HG03460 (cell line): ENCODE measurements around the gene SLC7A14.
"Not testable (repeated sequence)": the region's sequence is repeated elsewhere in the genome, so short reads cannot be mapped to it uniquely, and the experiment has no call there.

ENCODE experiments used
- ATAC-seq: cut with Tn5 transposase; IDR thresholded peaks from one replicate; pipeline ENCODE4 v1.9.1; 2021; ENCODE audit not compliant: unreplicated experiment

SLC7A14 gene

GRCh38 chr3:170594528-170594927 is 8.7 kb upstream of the SLC7A14 start:
- ATAC-seq, result no peak

GRCh38 chr3:170593634-170594033 is 7.8 kb upstream of the SLC7A14 start:
- ATAC-seq, result no peak

GRCh38 chr3:170589113-170589512 is 3.2 kb upstream of the SLC7A14 start:
- ATAC-seq, result no peak

- no peak for ATAC-seq
Observed at GRCh38 chr3:170585008-170585936, 603 bp downstream of the SLC7A14 start.

- no peak for ATAC-seq
Observed at GRCh38 chr3:170584585-170585007, 1.3 kb downstream of the SLC7A14 start.

- ATAC-seq, result no peak
Observed at GRCh38 chr3:170579646-170580045, 6.2 kb downstream of the SLC7A14 start.

GRCh38 chr3:170572665-170573253 is 13.1 kb downstream of the SLC7A14 start:
- ATAC-seq, result peak; percentile 99

GRCh38 chr3:170567598-170567997 is 18.3 kb downstream of the SLC7A14 start:
- ATAC-seq, result not testable (repeated sequence)

- ATAC-seq, result no peak
Observed at GRCh38 chr3:170566413-170566812, 19.5 kb downstream of the SLC7A14 start.

- ATAC-seq, result no peak
Observed at GRCh38 chr3:170565495-170565894, 20.4 kb downstream of the SLC7A14 start.

- peak; percentile 42 for ATAC-seq
Observed at GRCh38 chr3:170564664-170565063, 21.2 kb downstream of the SLC7A14 start.

- peak; percentile 83 for ATAC-seq
Observed at GRCh38 chr3:170563712-170564423, 22.0 kb downstream of the SLC7A14 start.

GRCh38 chr3:170562080-170562479 is 23.8 kb downstream of the SLC7A14 start:
- ATAC-seq, result no peak

GRCh38 chr3:170560717-170561382 is 25.0 kb downstream of the SLC7A14 start:
- ATAC-seq, result no peak

- ATAC-seq, result no peak
Observed at GRCh38 chr3:170560296-170560695, 25.6 kb downstream of the SLC7A14 start.

- ATAC-seq, result no peak
Observed at GRCh38 chr3:170558427-170558826, 27.4 kb downstream of the SLC7A14 start.

GRCh38 chr3:170555329-170555728 is 30.5 kb downstream of the SLC7A14 start:
- ATAC-seq, result no peak

GRCh38 chr3:170553788-170554757 is 31.8 kb downstream of the SLC7A14 start:
- no peak for ATAC-seq

GRCh38 chr3:170551252-170551651 is 34.6 kb downstream of the SLC7A14 start:
- ATAC-seq, result no peak

GRCh38 chr3:170542704-170543103 is 43.2 kb downstream of the SLC7A14 start:
- no peak for ATAC-seq
